Thoracic aorta (tissue), 2 donors: ENCODE data around the gene PRTN3. TPM values are rescaled to one million over a fixed set of nuclear protein-coding genes. Genes with fewer than 3 reads are reported as not detected.

Experiments used
- ATAC-seq: fragments of 150-250 bp; one replicate; pipeline ENCODE4 v1.8.0; 2017; ENCODE audit warnings: low read depth; ENCODE audit not compliant: insufficient number of reproducible peaks, low FRiP score
- DNase-seq: peaks from one replicate; pipeline ENCODE4 v3.0.0-alpha.2; 2020; ENCODE audit warnings: low spot score
- H3K27ac ChIP-seq, 2 donors: fragments of 200-600 bp; sonication (generic); 1 replicate in 1 of 2; 2 replicates in 1 of 2; pipeline ENCODE4 v1.5.1; 2016; ENCODE audit warnings: mild to moderate bottlenecking in 2 of 2, moderate library complexity in 2 of 2
- H3K27me3 ChIP-seq: fragments of 200-600 bp; sonication (generic); replicated peaks from 2 replicates; pipeline ENCODE4 v1.6.0; 2016; ENCODE audit warnings: mild to moderate bottlenecking; ENCODE audit not compliant: insufficient read depth
- H3K36me3 ChIP-seq: fragments of 200-600 bp; sonication (generic); one replicate; pipeline ENCODE4 v1.5.1; 2016
- H3K4me1 ChIP-seq, 2 donors: fragments of 200-600 bp; sonication (generic); 1 replicate in 1 of 2; 2 replicates in 1 of 2; pipeline versions ENCODE4 v1.5.1 to v1.6.0; 2016; ENCODE audit warnings: low read depth in 2 of 2, mild to moderate bottlenecking in 1 of 2; ENCODE audit not compliant: control insufficient read depth in 1 of 2
- H3K4me3 ChIP-seq: fragments of 200-600 bp; sonication (generic); 2 replicates; pipeline ENCODE4 v1.5.1; 2016; ENCODE audit warnings: mild to moderate bottlenecking
- H3K9me3 ChIP-seq: fragments of 200-600 bp; sonication (generic); 2 replicates; pipeline ENCODE4 v1.5.1; 2016
- CTCF ChIP-seq: fragments of 200-600 bp; sonication (generic); IDR thresholded peaks from one replicate; pipeline ENCODE4 v1.5.1; 2019; ENCODE audit warnings: antibody characterized with exemption
- total RNA-seq, 2 donors: library from RNA; depleted of rRNA; stranded (reverse); fragments of >200 nt; gene quantifications; one replicate each; pipeline versions ENCODE4 v1.1.0 to v1.2.3, GENCODE V29; 2016

The PRTN3 gene
- total RNA-seq, 2 donors from 2014 or later: not detected

GRCh38 chr19:861756-862580 lies 21.2 kb downstream of the PRTN3 start:
- peaks cover 7% of the 10 kb centered on the region for H3K27me3 ChIP-seq

GRCh38 chr19:862581-863314 lies 21.9 kb downstream of the PRTN3 start:
- Histone ChIP-seq H3K36me3 (peaks cover 2% of the 10 kb centered on the region), H3K27ac (no peak overlapping the region), H3K4me3 (peak overlapping the region; percentile 25), H3K4me1 (peaks cover 0 to 11% of the 10 kb centered on the region in 2 donors), H3K27me3 (peaks cover 7% of the 10 kb centered on the region), H3K9me3 (no peaks in the 10 kb centered on the region)
- ATAC-seq: no peak
- DNase-seq: no peak
- TF ChIP-seq CTCF: no peak

More at GRCh38 chr19:861756-862580, 21.2 kb downstream of the PRTN3 start:
- Histone ChIP-seq H3K4me3 (no peak overlapping the region), H3K9me3 (no peaks in the 10 kb centered on the region), H3K27ac (no peak overlapping the region), H3K4me1 (peaks cover 0 to 11% of the 10 kb centered on the region in 2 donors), H3K36me3 (no peaks in the 10 kb centered on the region)
- ATAC-seq (no peak), DNase-seq (no peak)
- no peak for TF ChIP-seq CTCF

- H3K4me1 ChIP-seq: peaks cover 0 to 11% of the 10 kb centered on the region in 2 donors
- peaks cover 7% of the 10 kb centered on the region for H3K36me3 ChIP-seq
- no peak overlapping the region for H3K27ac ChIP-seq
- H3K27me3 ChIP-seq: peaks cover 7% of the 10 kb centered on the region
- H3K4me3 ChIP-seq: peak overlapping the region; percentile 25
- no peak for DNase-seq
- TF ChIP-seq CTCF: no peak
- no peak for ATAC-seq
- H3K9me3 ChIP-seq: no peaks in the 10 kb centered on the region
Observed at GRCh38 chr19:863315-863620, 22.5 kb downstream of the PRTN3 start.

GRCh38 chr19:866769-867300 lies 26.0 kb downstream of the PRTN3 start:
- H3K4me3 ChIP-seq: no peak overlapping the region
- no peaks in the 10 kb centered on the region for H3K27me3 ChIP-seq
- DNase-seq: no peak
- peaks cover 15% of the 10 kb centered on the region for H3K36me3 ChIP-seq
- no peak for ATAC-seq
- no peaks in the 10 kb centered on the region for H3K9me3 ChIP-seq
- TF ChIP-seq CTCF: no peak
- H3K4me1 ChIP-seq: peaks cover 7 to 24% of the 10 kb centered on the region in 2 donors
- H3K27ac ChIP-seq: no peak overlapping the region

GRCh38 chr19:867301-867793 lies 26.5 kb downstream of the PRTN3 start:
- Histone ChIP-seq H3K27ac (no peak overlapping the region), H3K27me3 (no peaks in the 10 kb centered on the region), H3K36me3 (peaks cover 15% of the 10 kb centered on the region), H3K9me3 (no peaks in the 10 kb centered on the region), H3K4me3 (no peak overlapping the region), H3K4me1 (peaks cover 7 to 24% of the 10 kb centered on the region in 2 donors)
- ATAC-seq: no peak
- no peak for TF ChIP-seq CTCF
- no peak for DNase-seq
